Measurements from ENCODE around the gene CA5A. TPM values are rescaled to one million over a fixed set of nuclear protein-coding genes. Genes with fewer than 3 reads are reported as not detected.

Gene CA5A
- total and polyA plus RNA-seq, 2 experiments from 2014 or later = not detected

DNA sequence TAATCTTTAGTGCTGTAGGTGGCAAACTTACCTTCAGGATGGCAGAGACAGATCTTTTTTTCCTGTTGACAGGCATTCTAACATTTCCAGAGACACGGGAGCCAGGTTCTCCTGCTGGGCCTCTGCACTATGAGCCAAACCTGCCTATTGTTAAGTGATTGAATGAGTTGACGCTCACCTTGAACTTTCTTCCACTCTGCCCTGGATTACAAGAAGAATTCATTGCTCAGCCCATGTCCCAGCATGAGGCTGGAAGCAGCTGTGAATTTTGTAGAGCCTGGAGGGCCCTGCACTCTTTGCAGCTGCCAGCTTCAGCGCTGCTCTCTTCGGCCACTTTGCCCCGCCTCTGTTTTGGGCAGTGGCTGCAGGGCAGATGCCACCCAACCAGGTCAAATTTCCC lies 57.6 kb downstream of the CA5A start (continued):
- no peak for TF ChIP-seq NANOG (IDR thresholded peaks at IDR 0.05; ENCODE audit: borderline replicate concordance)
- TF ChIP-seq, protein P1, sequence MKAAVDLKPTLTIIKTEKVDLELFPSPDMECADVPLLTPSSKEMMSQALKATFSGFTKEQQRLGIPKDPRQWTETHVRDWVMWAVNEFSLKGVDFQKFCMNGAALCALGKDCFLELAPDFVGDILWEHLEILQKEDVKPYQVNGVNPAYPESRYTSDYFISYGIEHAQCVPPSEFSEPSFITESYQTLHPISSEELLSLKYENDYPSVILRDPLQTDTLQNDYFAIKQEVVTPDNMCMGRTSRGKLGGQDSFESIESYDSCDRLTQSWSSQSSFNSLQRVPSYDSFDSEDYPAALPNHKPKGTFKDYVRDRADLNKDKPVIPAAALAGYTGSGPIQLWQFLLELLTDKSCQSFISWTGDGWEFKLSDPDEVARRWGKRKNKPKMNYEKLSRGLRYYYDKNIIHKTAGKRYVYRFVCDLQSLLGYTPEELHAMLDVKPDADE (IDR thresholded peaks at IDR 0.05) = no peak

DNA sequence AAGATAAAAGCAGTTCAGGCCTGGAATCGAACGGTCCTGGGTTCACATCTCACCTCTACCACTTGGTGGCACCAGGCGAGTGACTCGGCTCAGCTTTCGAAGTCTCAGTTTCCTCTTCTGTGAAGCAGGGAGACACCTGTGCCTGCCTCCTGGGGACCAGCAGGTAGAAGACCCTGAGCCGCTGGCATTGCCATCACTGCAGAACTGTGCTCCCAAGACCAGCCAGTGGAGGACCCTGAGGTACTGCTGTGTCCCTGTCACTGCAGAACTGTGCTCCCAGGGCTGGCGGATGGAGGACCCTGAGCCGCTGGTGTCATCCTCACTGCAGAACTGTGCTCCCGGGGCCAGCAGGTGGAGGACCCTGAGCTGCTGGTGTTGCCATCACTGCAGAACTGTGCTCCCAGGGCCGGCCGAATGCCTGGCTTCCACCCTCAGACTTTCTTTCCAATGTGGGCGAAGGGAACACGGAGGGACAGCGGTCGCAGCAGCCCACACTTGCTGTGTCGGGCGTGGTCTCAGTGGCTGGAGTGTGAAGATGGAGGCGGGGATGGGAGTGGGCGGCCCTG lies 58.3 kb downstream of the CA5A start:
- H3K4me2 ChIP-seq = no peak overlapping the region
- H3F3A ChIP-seq (replicated peaks; ENCODE audit: low read depth) = peaks cover 35% of the 10 kb centered on the region
- no peak; the same call in 2 of the 3 replicates for ATAC-seq
- no peak overlapping the region for H2AFZ ChIP-seq
- no peaks in the 10 kb centered on the region for H3K27me3 ChIP-seq (ENCODE audit: insufficient read depth)
- H3K36me3 Mint-ChIP-seq (ENCODE audit: low read depth) = no peaks in the 10 kb centered on the region; the same call in 1 of the 3 replicates
- no peaks in the 10 kb centered on the region for H3K36me3 ChIP-seq (ENCODE audit: insufficient read depth)
- H3K27me3 Mint-ChIP-seq (ENCODE audit: insufficient read depth, low read depth, poor library complexity) = peaks cover 13% of the 10 kb centered on the region
- H3K4me3 ChIP-seq = no peak overlapping the region
- H3K27ac ChIP-seq (ENCODE audit: low read depth) = no peak overlapping the region
- no peak for DNase-seq (ENCODE audit: low spot score)
- TF ChIP-seq POLR2AphosphoS5 (IDR thresholded peaks at IDR 0.05; ENCODE audit: low read depth) (no peak), ZNF331 (CRISPR knock-in tag; IDR thresholded peaks at IDR 0.05; ENCODE audit: low read depth) (no peak), CREB1 (CRISPR knock-in tag; IDR thresholded peaks at IDR 0.05; ENCODE audit: low read depth) (no peak), STAT1 (IDR thresholded peaks at IDR 0.05; ENCODE audit: unreplicated experiment) (no peak)
- TF ChIP-seq, protein P2, sequence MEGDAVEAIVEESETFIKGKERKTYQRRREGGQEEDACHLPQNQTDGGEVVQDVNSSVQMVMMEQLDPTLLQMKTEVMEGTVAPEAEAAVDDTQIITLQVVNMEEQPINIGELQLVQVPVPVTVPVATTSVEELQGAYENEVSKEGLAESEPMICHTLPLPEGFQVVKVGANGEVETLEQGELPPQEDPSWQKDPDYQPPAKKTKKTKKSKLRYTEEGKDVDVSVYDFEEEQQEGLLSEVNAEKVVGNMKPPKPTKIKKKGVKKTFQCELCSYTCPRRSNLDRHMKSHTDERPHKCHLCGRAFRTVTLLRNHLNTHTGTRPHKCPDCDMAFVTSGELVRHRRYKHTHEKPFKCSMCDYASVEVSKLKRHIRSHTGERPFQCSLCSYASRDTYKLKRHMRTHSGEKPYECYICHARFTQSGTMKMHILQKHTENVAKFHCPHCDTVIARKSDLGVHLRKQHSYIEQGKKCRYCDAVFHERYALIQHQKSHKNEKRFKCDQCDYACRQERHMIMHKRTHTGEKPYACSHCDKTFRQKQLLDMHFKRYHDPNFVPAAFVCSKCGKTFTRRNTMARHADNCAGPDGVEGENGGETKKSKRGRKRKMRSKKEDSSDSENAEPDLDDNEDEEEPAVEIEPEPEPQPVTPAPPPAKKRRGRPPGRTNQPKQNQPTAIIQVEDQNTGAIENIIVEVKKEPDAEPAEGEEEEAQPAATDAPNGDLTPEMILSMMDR (conservative IDR thresholded peaks at IDR 0.05; ENCODE audit: low read depth in 2 of 2) = peak; percentile 29 to 62; a peak in 3 of 4 replicates
- TF ChIP-seq, protein P1 (IDR thresholded peaks at IDR 0.05) = no peak
- H3K9me3 Mint-ChIP-seq = peaks cover 5% of the 10 kb centered on the region; the same call in 1 of the 3 replicates
- H3K79me2 ChIP-seq (replicated peaks; ENCODE audit: insufficient read depth) = no peaks in the 10 kb centered on the region
- H3K9me2 ChIP-seq (ENCODE audit: insufficient read depth) = no peaks in the 10 kb centered on the region
- H3K27ac Mint-ChIP-seq = no peak overlapping the region
- peaks cover 64% of the 10 kb centered on the region for H3K4me1 Mint-ChIP-seq
- peaks cover 33% of the 10 kb centered on the region for H3K4me1 ChIP-seq (ENCODE audit: insufficient read depth)
- H3K4me3 Mint-ChIP-seq = no peak overlapping the region
- no peaks in the 10 kb centered on the region for H4K20me1 ChIP-seq (replicated peaks; ENCODE audit: insufficient read depth)

DNA sequence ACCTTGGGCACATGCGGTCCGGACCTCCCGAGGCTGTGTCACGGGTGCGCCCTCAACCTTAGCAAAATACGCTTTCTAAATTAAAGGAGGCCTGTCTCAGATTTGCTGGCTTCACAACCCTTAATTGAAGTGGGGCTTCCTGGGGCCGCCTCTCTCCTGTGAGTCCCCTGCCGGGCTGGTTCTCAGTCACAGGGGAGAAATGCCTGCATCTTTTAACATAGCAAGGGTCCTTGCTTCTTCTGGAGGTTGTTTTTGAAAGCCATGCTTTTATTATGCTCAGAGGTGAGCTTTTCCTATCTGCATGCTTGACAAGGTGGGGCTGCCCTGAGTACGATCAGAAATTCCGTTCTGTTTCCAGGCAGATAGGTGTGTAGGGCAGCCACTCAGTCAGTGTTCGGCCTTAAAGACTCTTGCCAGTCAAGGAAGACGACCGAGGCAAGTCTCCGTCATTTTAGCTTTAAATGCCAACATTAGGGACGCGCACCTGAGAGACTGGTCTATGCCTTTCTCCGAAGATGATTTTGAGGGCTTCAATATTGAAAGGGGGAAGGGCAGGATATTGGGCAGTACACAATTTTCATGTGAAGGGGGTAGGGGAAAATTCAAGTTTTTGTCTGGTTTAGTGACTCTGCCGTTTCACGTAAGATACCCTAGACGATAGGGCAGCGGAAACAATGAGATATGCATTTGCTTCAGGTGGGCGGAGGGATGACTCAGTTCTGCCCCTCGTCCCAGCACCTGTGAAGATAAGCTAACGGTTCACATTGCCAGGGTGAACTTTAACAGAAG lies 61.5 kb downstream of the CA5A start:
- Histone ChIP-seq H3K4me1 (ENCODE audit: insufficient read depth) (peaks cover 56% of the 10 kb centered on the region), H2AFZ (no peak overlapping the region), H3K27me3 (ENCODE audit: insufficient read depth) (no peaks in the 10 kb centered on the region), H3K27ac (ENCODE audit: low read depth) (peak overlapping the region; percentile 87), H4K20me1 (replicated peaks; ENCODE audit: insufficient read depth) (no peaks in the 10 kb centered on the region), H3K9me2 (ENCODE audit: insufficient read depth) (no peaks in the 10 kb centered on the region), H3K4me3 (peak overlapping the region; percentile 35), H3K79me2 (replicated peaks; ENCODE audit: insufficient read depth) (no peaks in the 10 kb centered on the region), H3K36me3 (ENCODE audit: insufficient read depth) (no peaks in the 10 kb centered on the region), H3F3A (replicated peaks; ENCODE audit: low read depth) (peaks cover 35% of the 10 kb centered on the region), H3K4me2 (peak overlapping the region; percentile 68)
- H3K4me1 Mint-ChIP-seq = peaks cover 72% of the 10 kb centered on the region
- peak; percentile 8 for ATAC-seq
- H3K36me3 Mint-ChIP-seq (ENCODE audit: low read depth) = no peaks in the 10 kb centered on the region; the same call in 1 of the 3 replicates
- H3K4me3 Mint-ChIP-seq = peak overlapping the region; percentile 53
- H3K27me3 Mint-ChIP-seq (ENCODE audit: insufficient read depth, low read depth, poor library complexity) = peaks cover 28% of the 10 kb centered on the region
- peaks cover 5% of the 10 kb centered on the region; the same call in 1 of the 3 replicates for H3K9me3 Mint-ChIP-seq
- peak; percentile 85 for DNase-seq (ENCODE audit: low spot score)
- H3K27ac Mint-ChIP-seq = peak overlapping the region; percentile 87
- TF ChIP-seq ZNF114 (CRISPR knock-in tag; IDR thresholded peaks at IDR 0.05) = no peak
- TF ChIP-seq EZH2 (IDR thresholded peaks at IDR 0.05; ENCODE audit: low read depth, unreplicated experiment) = no peak
- TF ChIP-seq, protein P2 (conservative IDR thresholded peaks at IDR 0.05; ENCODE audit: low read depth in 2 of 2) = no peak
- no peak for TF ChIP-seq POLR2AphosphoS5 (IDR thresholded peaks at IDR 0.05; ENCODE audit: low read depth)
- TF ChIP-seq, protein P1 (IDR thresholded peaks at IDR 0.05) = no peak
- TF ChIP-seq NANOG (IDR thresholded peaks at IDR 0.05; ENCODE audit: borderline replicate concordance) = no peak
- no peak for TF ChIP-seq JUNB (IDR thresholded peaks at IDR 0.05; ENCODE audit: unreplicated experiment)

All from GM23338 (cell line).